ENCODE data around the gene NMNAT2.

NMNAT2 gene

GRCh38 chr1:183203094-183203493 lies 215.1 kb downstream of the NMNAT2 start:
- DNase-seq: no peak

- no peak for DNase-seq
Measured at GRCh38 chr1:183200451-183200850, 217.7 kb downstream of the NMNAT2 start.

- no peak for DNase-seq
Measured at GRCh38 chr1:183199304-183199703, 218.9 kb downstream of the NMNAT2 start.

GRCh38 chr1:183198463-183198862 lies 219.7 kb downstream of the NMNAT2 start:
- peak; percentile 72 for DNase-seq
